ENCODE data around the gene SLC8B1.

DNA sequence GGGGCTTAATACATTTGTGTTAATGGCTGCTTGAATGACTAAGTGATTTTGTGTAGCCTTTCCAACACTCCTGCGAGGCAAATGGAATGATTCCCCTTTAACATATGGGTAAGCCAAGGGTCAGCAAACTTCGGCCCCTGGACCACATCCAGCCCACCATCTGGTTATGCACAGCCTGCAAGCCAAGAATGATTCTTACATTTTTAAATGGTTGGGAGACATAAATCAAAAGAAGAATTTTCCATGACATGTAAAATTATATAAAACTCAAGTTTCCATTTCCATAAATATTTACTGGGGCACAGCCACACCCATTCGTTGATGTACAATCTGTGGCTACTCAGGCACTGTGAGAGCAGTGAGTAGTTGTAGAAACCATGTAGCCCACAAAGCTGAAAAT is 9.0 kb downstream of the SLC8B1 start:
- TF ChIP-seq ETS2 (tag; IDR thresholded peaks at IDR 0.05; ENCODE audit: borderline replicate concordance, poor library complexity, severe bottlenecking) (no peak), JUN (IDR thresholded peaks at IDR 0.05; ENCODE audit: borderline replicate concordance, low read depth, low read length) (no peak), JUN (CRISPR knock-in tag; IDR thresholded peaks at IDR 0.05; ENCODE audit: borderline replicate concordance) (no peak), CREB1 (IDR thresholded peaks at IDR 0.05) (no peak), CREB1 (CRISPR knock-in tag; IDR thresholded peaks at IDR 0.05) (no peak), ZNF274 (IDR thresholded peaks at IDR 0.05; ENCODE audit: borderline replicate concordance, low read depth, low read length) (no peak)

Measured in K562 (cell line).